Vagina (tissue), 2 donors: ENCODE results near the gene CDC34. TPM values are rescaled to one million over a fixed set of nuclear protein-coding genes. Genes with fewer than 3 reads are reported as not detected.

Experiments
- DNase-seq, 2 donors: peaks; one replicate each; pipeline ENCODE4 v3.0.0-alpha.2; 2017; ENCODE audit errors: extremely low spot score in 2 of 2
- H3K27ac ChIP-seq: fragments of 200-600 bp; sonication (generic); one replicate; pipeline ENCODE4 v1.5.1; 2019
- H3K27me3 ChIP-seq: fragments of 200-600 bp; sonication (generic); one replicate; pipeline ENCODE4 v1.5.1; 2019
- H3K36me3 ChIP-seq, 2 donors: fragments of 200-600 bp; sonication (generic); one replicate each; pipeline ENCODE4 v1.5.1; 2017 to 2019
- H3K4me1 ChIP-seq: fragments of 200-600 bp; sonication (generic); one replicate; pipeline ENCODE4 v1.5.1; 2019
- H3K4me3 ChIP-seq, 2 donors: fragments of 200-600 bp; sonication (generic); 1 replicate in 1 of 2; 2 replicates in 1 of 2; pipeline ENCODE4 v1.5.1; 2016 to 2019
- H3K9me3 ChIP-seq: fragments of 200-600 bp; sonication (generic); one replicate; pipeline ENCODE4 v1.5.1; 2019
- POLR2A ChIP-seq, 2 donors: fragments of 450-650 bp; IDR thresholded peaks; one replicate each; pipeline ENCODE4 v1.6.1; 2017; ENCODE audit warnings: antibody characterized with exemption in 2 of 2, mild to moderate bottlenecking in 2 of 2, moderate library complexity in 2 of 2
- POLR2AphosphoS5 ChIP-seq, 2 donors: sonication (generic); formaldehyde crosslinking; IDR thresholded peaks; one replicate each; pipeline ENCODE4 v1.9.0; 2017; ENCODE audit warnings: antibody characterized with exemption in 2 of 2, mild to moderate bottlenecking in 2 of 2, low read depth in 1 of 2; ENCODE audit not compliant: insufficient read depth in 1 of 2
- intact Hi-C: fragments of 100-400 bp; cut with DNase I; formaldehyde crosslinking; loops from one replicate; pipeline ENCODE4 v1.15.1; 2023
- total RNA-seq: library from RNA; depleted of rRNA; stranded (reverse); fragments of >200 nt; gene quantifications from one replicate; pipeline ENCODE4 v1.2.3, GENCODE V29; 2016
- TF ChIP-seq, protein P1 (sequence below), 3 experiments: fragments of 450-650 bp in 2 of 3; fragments of 200-600 bp in 1 of 3; sonication (generic) in 1 of 3; IDR thresholded peaks; one replicate each; pipeline ENCODE4 v1.5.1; 2017 to 2019; ENCODE audit warnings: antibody characterized with exemption in 3 of 3, mild to moderate bottlenecking in 2 of 3, moderate library complexity in 2 of 3

CDC34 gene
- total RNA-seq, 1 donor from 2014 or later, result 62.6 TPM

DNA sequence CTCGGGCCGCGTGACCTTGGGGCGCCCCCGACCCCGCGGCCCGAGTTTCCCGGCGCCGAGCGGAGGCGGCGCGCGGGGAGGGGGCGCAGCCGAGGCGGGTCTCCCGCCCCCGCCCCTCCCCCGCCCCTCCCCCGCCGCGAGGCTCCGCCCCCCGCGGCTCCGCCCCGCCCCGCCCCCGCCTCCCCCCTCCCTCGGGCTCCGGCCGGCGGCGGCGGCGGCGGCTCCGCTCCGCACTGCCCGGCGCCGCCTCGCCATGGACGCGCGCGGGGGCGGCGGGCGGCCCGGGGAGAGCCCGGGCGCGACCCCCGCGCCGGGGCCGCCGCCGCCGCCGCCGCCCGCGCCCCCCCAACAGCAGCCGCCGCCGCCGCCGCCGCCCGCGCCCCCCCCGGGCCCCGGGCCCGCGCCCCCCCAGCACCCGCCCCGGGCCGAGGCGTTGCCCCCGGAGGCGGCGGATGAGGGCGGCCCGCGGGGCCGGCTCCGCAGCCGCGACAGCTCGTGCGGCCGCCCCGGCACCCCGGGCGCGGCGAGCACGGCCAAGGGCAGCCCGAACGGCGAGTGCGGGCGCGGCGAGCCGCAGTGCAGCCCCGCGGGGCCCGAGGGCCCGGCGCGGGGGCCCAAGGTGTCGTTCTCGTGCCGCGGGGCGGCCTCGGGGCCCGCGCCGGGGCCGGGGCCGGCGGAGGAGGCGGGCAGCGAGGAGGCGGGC, 58.3 kb downstream of the CDC34 start, which contains the start of gene HCN2:
HCN2 (plus strand) TSS at position 189 of the 703 bp plus-strand sequence; CDS start at position 254, 65 bp downstream.
- Histone ChIP-seq H3K4me1 (peaks cover 17% of the 10 kb centered on the region), H3K27me3 (peaks cover 20% of the 10 kb centered on the region), H3K36me3 (no peaks in the 10 kb centered on the region), H3K27ac (no peak within 1 kb of the TSS), H3K4me3 (peak within 1 kb of the TSS in 1 of 2 donors; percentile 35), H3K9me3 (no peaks in the 10 kb centered on the region)
- TF ChIP-seq POLR2AphosphoS5 (IDR thresholded peaks at IDR 0.05; ENCODE audit: insufficient read depth in 1 of 2, low read depth in 1 of 2), result no peak
- no peak for TF ChIP-seq POLR2A (IDR thresholded peaks at IDR 0.05)
- TF ChIP-seq, protein P1, sequence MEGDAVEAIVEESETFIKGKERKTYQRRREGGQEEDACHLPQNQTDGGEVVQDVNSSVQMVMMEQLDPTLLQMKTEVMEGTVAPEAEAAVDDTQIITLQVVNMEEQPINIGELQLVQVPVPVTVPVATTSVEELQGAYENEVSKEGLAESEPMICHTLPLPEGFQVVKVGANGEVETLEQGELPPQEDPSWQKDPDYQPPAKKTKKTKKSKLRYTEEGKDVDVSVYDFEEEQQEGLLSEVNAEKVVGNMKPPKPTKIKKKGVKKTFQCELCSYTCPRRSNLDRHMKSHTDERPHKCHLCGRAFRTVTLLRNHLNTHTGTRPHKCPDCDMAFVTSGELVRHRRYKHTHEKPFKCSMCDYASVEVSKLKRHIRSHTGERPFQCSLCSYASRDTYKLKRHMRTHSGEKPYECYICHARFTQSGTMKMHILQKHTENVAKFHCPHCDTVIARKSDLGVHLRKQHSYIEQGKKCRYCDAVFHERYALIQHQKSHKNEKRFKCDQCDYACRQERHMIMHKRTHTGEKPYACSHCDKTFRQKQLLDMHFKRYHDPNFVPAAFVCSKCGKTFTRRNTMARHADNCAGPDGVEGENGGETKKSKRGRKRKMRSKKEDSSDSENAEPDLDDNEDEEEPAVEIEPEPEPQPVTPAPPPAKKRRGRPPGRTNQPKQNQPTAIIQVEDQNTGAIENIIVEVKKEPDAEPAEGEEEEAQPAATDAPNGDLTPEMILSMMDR (IDR thresholded peaks at IDR 0.05), result no peak
- DNase-seq, result no peak
- intact Hi-C loops, result no loop called here

DNA sequence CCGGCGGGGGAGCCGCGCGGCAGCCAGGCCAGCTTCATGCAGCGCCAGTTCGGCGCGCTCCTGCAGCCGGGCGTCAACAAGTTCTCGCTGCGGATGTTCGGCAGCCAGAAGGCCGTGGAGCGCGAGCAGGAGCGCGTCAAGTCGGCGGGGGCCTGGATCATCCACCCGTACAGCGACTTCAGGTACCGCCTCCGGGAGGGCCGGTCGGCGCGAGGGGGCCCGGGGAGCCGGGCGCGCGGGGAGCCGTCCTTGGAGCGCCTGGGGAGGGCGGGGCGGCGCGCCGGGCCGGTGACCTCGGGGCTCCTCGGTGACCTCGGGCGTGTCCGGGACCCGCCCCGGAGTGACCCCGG, 58.8 kb downstream of the CDC34 start:
- Histone ChIP-seq H3K4me1 (peaks cover 17% of the 10 kb centered on the region), H3K4me3 (peak overlapping the region in 1 of 2 donors; percentile 35), H3K9me3 (no peaks in the 10 kb centered on the region), H3K27me3 (peaks cover 20% of the 10 kb centered on the region), H3K36me3 (no peaks in the 10 kb centered on the region), H3K27ac (no peak overlapping the region)
- intact Hi-C loops, result no loop called here
- DNase-seq, result no peak
- TF ChIP-seq, protein P1 (IDR thresholded peaks at IDR 0.05), result no peak
- no peak for TF ChIP-seq POLR2AphosphoS5 (IDR thresholded peaks at IDR 0.05; ENCODE audit: insufficient read depth in 1 of 2, low read depth in 1 of 2)
- no peak for TF ChIP-seq POLR2A (IDR thresholded peaks at IDR 0.05)

DNA sequence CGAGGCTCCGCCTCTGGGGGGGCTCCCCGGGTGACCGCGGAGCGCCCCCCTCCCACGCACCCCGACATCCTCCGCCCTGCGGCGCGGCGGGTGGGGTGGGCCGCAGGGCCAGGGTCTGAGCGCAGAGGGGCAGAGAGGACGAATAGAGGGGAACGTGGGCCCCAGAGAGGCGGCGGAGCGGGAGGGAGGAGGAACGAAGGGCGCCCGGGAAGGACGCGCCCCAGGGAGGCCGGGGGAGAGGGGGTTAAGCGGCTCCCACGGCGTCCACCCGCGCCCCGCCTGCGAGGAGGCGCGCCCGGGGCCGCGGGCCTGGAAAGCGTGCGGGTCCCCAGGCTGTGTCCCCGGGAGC, 59.2 kb downstream of the CDC34 start:
- intact Hi-C loops, result no loop called here
- TF ChIP-seq POLR2AphosphoS5 (IDR thresholded peaks at IDR 0.05; ENCODE audit: insufficient read depth in 1 of 2, low read depth in 1 of 2), result no peak
- no peak for TF ChIP-seq POLR2A (IDR thresholded peaks at IDR 0.05)
- TF ChIP-seq, protein P1 (IDR thresholded peaks at IDR 0.05), result no peak
- H3K36me3 ChIP-seq, result no peaks in the 10 kb centered on the region
- no peak overlapping the region for H3K27ac ChIP-seq
- peak overlapping the region in 1 of 2 donors; percentile 35 for H3K4me3 ChIP-seq
- H3K27me3 ChIP-seq, result peaks cover 20% of the 10 kb centered on the region
- no peaks in the 10 kb centered on the region for H3K9me3 ChIP-seq
- no peak for DNase-seq
- H3K4me1 ChIP-seq, result peaks cover 17% of the 10 kb centered on the region

DNA sequence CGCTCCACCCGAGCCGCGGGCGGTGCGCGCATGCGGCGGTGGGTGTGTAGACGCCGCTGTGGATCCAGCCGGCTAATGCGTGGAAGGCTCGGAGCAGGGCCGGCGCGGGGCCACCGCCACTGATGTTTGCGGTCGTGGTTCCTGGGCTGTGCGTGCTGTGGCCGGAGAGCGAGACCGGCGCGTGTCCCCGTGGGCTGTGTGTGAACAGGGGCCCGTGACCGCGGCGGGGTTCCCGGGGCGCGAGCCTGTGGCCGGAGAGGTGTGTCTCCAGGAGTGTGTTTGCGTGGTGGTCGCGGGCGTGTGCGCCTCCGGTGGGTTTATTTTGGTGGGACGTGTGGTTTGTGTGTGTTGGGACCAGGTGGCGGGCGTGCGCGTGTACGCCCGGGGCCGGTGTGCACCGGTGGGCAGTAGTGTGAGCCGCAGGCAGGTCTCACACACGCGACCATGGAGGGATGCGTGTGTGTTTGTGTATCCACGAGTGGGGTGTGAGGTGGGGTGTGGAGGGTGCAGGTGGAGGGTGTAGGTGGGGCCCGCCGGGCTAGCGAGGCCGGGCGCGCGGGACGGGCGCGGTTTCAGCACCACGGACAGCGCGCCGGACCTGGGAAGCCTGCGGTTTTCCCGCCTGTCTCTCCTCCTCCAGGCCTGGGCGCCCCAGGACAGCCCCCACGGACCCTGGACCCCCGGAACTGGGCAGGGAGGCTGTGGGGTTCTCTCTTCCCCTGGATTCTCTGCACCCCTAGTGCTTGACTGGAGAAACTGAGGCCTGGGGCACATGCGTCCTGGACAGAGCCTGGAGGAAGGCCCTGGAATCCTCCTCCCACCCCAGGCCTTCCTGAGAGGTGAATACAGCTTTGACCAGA, 59.8 kb downstream of the CDC34 start:
- Histone ChIP-seq H3K4me3 (no peak overlapping the region), H3K9me3 (no peaks in the 10 kb centered on the region), H3K36me3 (no peaks in the 10 kb centered on the region), H3K4me1 (peaks cover 17% of the 10 kb centered on the region), H3K27ac (no peak overlapping the region), H3K27me3 (peaks cover 20% of the 10 kb centered on the region)
- TF ChIP-seq POLR2A (IDR thresholded peaks at IDR 0.05), result no peak
- no peak for TF ChIP-seq POLR2AphosphoS5 (IDR thresholded peaks at IDR 0.05; ENCODE audit: insufficient read depth in 1 of 2, low read depth in 1 of 2)
- intact Hi-C loops, result no loop called here
- no peak for DNase-seq

Other genes with a start within 250 kb of the CDC34 start
- 49.4 TPM for gene PLPP2, start 240.4 kb upstream of the CDC34 start, total RNA-seq
- gene MIER2, start 187.0 kb upstream of the CDC34 start, total RNA-seq, result 30.7 TPM
- 2.2 TPM for gene C2CD4C, start 122.6 kb upstream of the CDC34 start, total RNA-seq
- 26.0 TPM for gene SHC2, start 70.7 kb upstream of the CDC34 start, total RNA-seq
- 0.49 TPM for gene MADCAM1, start 35.3 kb upstream of the CDC34 start, total RNA-seq
- gene TPGS1, start 24.3 kb upstream of the CDC34 start, total RNA-seq, result 39.5 TPM
- not detected for gene GZMM, start 12.3 kb downstream of the CDC34 start, total RNA-seq
- gene BSG, start 40.8 kb downstream of the CDC34 start, total RNA-seq, result 231 TPM
- gene HCN2, start 58.1 kb downstream of the CDC34 start, total RNA-seq, result 0.25 TPM
- gene POLRMT, start 101.8 kb downstream of the CDC34 start, total RNA-seq, result 33.9 TPM
- gene FGF22, start 108.1 kb downstream of the CDC34 start, total RNA-seq, result not detected
- 68.0 TPM for gene RNF126, start 131.5 kb downstream of the CDC34 start, total RNA-seq
- 129 TPM for gene FSTL3, start 144.6 kb downstream of the CDC34 start, total RNA-seq
- gene PRSS57, start 163.7 kb downstream of the CDC34 start, total RNA-seq, result not detected
- 40.0 TPM for gene PALM, start 177.2 kb downstream of the CDC34 start, total RNA-seq
- 0.49 TPM for gene MISP, start 219.4 kb downstream of the CDC34 start, total RNA-seq